MM.1S (cell line): ENCODE data around the gene PADI4.

ENCODE experiments used
- EZH2 ChIP-seq: fragments of 300-600 bp; sonication (generic); optimal IDR thresholded peaks from 2 replicates; pipeline ENCODE3; 2017; ENCODE audit warnings: low read depth, mild to moderate bottlenecking, antibody characterized with exemption, low read length, mixed read lengths
- EZH2phosphoT487 ChIP-seq: fragments of 300-600 bp; sonication (generic); IDR thresholded peaks from 2 replicates; pipeline ENCODE4 v1.6.1; 2018; ENCODE audit warnings: antibody characterized with exemption, low read length
- TF ChIP-seq, protein P1 (sequence below): fragments of 300-600 bp; sonication (generic); IDR thresholded peaks from 2 replicates; pipeline ENCODE4 v1.5.1; 2016; ENCODE audit warnings: antibody characterized with exemption, low read length, mixed read lengths

DNA sequence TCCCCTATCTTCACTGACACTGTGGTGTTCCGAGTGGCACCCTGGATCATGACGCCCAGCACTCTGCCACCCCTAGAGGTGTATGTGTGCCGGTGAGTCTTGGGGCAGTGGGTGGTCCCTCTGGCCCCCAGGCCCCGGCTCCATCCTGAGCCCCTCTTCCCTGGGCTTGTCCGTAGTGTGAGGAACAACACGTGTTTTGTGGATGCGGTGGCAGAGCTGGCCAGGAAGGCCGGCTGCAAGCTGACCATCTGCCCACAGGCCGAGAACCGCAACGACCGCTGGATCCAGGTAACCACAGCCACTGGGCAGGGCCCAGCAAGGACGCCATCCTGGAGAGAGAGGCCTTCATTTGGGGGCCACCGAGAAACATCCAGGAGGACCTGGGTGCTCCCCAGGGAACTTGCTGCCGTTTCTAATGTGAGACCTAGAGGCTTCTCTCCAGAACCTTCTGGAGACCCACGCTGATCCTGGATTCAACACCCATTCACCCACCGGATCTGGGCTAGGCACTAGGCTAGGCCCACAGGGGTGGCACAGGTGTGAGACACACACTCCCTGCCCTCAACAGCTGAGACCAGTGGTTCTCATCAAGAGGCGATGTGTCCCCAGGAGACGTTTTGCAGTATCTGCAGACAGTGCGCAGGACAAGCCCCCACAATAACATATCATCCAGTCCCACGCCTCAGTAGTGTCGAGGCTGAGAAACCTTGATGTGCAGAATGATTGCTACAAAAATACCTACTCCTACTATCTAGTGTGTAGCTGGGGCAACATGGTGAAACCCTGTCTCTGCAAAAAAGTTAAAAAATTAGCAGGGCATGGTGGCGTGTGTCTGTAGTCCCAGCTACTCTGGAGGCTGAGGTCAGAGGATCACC lies 36.9 kb upstream of the PADI4 start:
- TF ChIP-seq, protein P1, sequence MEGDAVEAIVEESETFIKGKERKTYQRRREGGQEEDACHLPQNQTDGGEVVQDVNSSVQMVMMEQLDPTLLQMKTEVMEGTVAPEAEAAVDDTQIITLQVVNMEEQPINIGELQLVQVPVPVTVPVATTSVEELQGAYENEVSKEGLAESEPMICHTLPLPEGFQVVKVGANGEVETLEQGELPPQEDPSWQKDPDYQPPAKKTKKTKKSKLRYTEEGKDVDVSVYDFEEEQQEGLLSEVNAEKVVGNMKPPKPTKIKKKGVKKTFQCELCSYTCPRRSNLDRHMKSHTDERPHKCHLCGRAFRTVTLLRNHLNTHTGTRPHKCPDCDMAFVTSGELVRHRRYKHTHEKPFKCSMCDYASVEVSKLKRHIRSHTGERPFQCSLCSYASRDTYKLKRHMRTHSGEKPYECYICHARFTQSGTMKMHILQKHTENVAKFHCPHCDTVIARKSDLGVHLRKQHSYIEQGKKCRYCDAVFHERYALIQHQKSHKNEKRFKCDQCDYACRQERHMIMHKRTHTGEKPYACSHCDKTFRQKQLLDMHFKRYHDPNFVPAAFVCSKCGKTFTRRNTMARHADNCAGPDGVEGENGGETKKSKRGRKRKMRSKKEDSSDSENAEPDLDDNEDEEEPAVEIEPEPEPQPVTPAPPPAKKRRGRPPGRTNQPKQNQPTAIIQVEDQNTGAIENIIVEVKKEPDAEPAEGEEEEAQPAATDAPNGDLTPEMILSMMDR: no peak
- TF ChIP-seq EZH2phosphoT487 (no peak), EZH2 (no peak)
